GM18498 (cell line): ENCODE data around the gene INTS4.
"Not testable (repeated sequence)": the region's sequence is repeated elsewhere in the genome, so short reads cannot be mapped to it uniquely, and the experiment has no call there.

Source experiments
- ATAC-seq: cut with Tn5 transposase; IDR thresholded peaks from one replicate; pipeline ENCODE4 v1.9.1; 2021; ENCODE audit warnings: mild to moderate bottlenecking, moderate library complexity; ENCODE audit not compliant: unreplicated experiment

The INTS4 gene

DNA sequence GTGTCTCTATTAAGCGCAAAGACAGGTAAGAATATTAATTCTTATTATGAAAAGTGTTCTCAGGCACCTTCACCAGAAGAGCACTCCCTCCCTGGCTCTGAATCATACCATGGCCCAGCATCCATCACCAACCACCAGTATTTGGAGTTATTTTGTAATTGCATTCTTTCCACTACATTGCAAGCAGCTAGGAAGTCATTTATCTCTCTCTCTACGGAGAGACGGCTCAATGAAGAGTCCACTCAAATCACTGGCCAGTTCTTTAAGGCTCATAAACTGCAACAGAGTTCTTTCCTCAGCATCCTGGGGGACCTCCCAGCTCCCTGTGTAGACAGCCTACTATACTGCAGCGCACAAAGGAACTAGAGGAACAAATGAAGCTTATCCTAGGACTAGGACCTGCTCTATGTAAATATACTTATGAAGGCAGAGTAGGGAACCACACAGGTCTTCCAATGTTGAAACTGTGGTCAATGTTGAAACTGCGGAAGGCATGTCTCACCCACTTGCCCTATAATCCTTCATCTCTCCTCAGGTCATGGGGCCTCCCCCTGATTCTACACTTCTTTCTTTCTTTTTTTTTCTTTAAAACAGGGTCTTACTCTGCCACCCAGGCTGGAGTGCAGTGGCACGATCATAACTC, 110.2 kb downstream of the INTS4 start:
- ATAC-seq = no peak

- no peak for ATAC-seq
Measured at GRCh38 chr11:77883775-77884174, 110.7 kb downstream of the INTS4 start.

GRCh38 chr11:77882396-77882795, 112.1 kb downstream of the INTS4 start:
- no peak for ATAC-seq

DNA sequence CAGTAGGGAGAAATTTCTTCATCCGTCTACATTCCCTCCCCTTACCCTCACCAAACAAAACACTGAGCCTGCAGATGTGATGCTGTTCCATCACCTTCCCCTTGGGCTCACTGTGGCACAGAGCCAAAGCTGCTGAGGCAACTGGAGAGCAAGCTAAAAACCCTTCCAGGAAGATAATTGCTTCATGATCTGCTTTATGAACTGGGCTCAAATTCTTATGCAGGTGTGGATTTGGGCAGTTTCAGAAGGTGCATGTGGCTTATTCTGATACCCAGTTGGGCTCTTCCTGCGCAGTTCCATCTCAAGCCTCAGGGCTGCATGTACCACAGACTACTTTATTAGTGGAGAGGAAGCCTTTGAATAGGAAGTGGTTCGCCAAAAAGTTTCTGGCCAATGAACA, 115.2 kb downstream of the INTS4 start:
- ATAC-seq = peak; percentile 71

GRCh38 chr11:77878247-77878646, 116.2 kb downstream of the INTS4 start:
- ATAC-seq = not testable (repeated sequence)

DNA sequence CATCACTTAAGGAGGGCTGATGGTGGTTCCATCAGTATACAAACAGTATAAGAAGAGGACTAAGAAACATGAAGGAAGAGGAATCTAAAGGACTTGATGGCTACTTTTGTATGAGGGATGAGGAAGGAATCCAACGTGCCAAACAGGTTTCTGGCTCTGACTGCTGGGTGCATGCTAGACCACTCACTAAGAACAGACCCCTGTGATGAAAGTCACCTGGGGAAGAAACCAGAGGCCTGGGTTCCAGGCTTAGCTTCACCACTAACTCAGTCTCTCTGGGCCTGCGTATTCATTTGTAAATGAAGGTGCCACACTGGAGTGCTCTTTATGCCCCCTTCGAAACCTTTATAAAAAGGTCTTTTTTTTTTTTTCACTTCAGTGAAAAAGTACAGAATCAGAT, 118.4 kb downstream of the INTS4 start:
- no peak for ATAC-seq

- ATAC-seq = no peak
Measured at GRCh38 chr11:77874206-77874605, 120.3 kb downstream of the INTS4 start.

DNA sequence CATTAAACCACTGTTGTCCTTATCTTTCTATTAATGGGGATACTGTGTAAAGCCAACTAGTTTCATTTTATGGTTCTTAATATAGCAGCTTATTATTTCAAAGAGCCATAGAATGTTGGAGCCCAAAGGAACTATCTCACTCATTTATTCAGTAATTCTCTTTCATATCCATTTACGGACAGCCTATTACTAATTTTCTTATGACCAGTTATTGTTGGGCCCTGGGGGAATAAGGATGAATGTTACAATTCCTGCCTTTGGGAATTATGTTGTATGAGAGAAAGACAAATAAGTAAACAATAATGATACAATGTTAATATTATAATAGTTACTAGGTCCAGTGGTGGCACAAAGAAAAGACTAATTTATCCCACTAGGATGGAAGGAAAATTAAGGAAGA, 121.1 kb downstream of the INTS4 start:
- ATAC-seq = no peak

- ATAC-seq = no peak
Measured at GRCh38 chr11:77871855-77872254, 122.6 kb downstream of the INTS4 start.

DNA sequence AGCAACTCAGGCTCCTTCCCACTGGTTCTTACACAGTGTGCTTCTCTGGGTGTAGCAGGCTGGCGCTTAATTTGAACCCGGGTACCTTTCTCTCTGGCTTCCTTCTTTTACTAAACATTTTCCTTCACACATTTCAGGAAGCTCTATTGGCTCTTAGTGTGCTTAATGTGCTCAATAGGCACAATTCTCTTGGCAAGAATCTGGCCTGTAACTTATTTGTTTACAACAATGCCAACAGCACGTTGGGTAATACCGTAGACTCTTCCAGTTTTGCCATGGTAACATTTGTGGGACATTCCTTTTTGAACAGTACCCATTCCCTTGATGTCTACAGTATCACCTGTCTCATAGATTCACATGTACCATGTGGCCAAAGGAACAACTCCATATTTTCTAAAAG, 125.7 kb downstream of the INTS4 start:
- ATAC-seq = no peak

GRCh38 chr11:77866336-77866735, 128.1 kb downstream of the INTS4 start:
- ATAC-seq = no peak

DNA sequence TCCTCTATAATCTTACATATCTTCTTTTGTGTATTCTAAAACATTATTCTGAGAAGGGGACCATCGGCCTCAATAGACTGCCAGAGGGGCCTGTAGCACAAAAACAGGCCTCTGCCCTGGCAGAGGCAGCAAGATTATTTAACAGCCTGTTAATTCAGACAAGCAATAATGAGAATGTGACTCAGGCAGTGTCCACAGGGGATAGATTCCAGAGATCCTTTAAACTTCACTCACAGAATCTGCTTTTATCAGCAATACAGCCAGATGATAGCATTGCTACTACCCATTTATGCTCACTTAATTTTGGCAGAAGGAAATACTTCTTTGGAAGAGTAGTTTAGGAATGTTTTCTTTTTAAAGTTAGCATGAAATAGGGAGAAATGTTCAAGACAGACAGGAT, 128.7 kb downstream of the INTS4 start:
- ATAC-seq = no peak

DNA sequence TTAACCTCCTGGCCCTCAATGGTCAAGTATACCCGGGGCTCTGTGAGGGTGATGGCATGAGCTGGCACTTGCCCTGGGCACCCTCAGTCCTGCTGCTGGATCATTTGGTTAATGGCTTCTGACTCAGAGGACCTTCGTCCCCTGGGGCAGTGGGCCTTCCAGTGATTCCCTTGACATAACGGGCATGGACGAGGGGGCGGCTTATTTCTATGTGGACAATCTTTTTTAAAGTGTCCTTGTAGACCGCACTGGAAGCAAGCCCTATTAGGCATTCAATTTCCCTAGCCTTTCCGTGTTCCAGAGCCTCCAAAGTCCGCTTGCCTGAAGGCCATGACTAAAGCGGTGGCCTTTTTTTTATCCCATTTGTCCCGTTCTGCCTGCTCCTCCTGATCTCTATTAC, 133.0 kb downstream of the INTS4 start:
- ATAC-seq = not testable (repeated sequence)

GRCh38 chr11:77857906-77858457, 136.5 kb downstream of the INTS4 start:
- ATAC-seq = not testable (repeated sequence)

DNA sequence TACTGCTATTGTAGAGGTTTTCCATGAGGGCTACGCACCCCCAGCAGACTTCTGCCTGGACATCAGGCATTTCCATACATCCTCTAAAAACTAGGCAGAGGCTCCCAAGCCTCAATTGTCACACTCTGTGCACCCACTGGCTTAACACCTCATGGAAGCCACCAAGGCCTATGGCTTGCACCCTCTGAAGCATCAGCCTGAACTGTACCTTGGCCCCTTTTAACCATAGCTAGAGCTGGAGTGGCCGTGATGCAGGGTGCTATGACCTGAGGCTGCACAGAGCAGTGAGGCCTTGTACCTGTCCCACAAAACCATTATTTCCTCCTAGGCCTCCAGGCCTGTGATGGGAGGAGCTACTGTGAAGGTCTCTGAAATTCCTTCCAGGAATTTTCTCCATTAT, 139.6 kb downstream of the INTS4 start:
- no peak for ATAC-seq

- ATAC-seq = no peak
Measured at GRCh38 chr11:77851503-77851902, 143.0 kb downstream of the INTS4 start.

- ATAC-seq = not testable (repeated sequence)
Measured at GRCh38 chr11:77843700-77844099, 150.8 kb downstream of the INTS4 start.

GRCh38 chr11:77842441-77843121, 151.9 kb downstream of the INTS4 start:
- ATAC-seq = no peak

- no peak for ATAC-seq
Measured at GRCh38 chr11:77833302-77833701, 161.2 kb downstream of the INTS4 start.

GRCh38 chr11:77828926-77829325, 165.5 kb downstream of the INTS4 start:
- no peak for ATAC-seq
